Duodenal mucosa (tissue), 2 donors: Measurements from ENCODE around the gene PLOD3.

Source experiments
- H3K27ac ChIP-seq: one replicate; pipeline ENCODE4 v1.7.0; 2013; ENCODE audit warnings: low read depth, low read length
- H3K27me3 ChIP-seq, 2 donors: one replicate each; pipeline ENCODE4 v1.7.0; 2013; ENCODE audit warnings: low read length in 2 of 2, control low read depth in 1 of 2; ENCODE audit not compliant: insufficient read depth in 2 of 2, control insufficient read depth in 1 of 2
- H3K36me3 ChIP-seq, 2 donors: one replicate each; pipeline ENCODE4 v1.7.0; 2013; ENCODE audit warnings: low read length in 2 of 2, control low read depth in 1 of 2; ENCODE audit not compliant: insufficient read depth in 2 of 2, control insufficient read depth in 1 of 2
- H3K4me1 ChIP-seq, 2 donors: one replicate each; pipeline ENCODE4 v1.7.0; 2013; ENCODE audit warnings: low read length in 2 of 2, control low read depth in 1 of 2; ENCODE audit not compliant: insufficient read depth in 2 of 2, control insufficient read depth in 1 of 2
- H3K4me3 ChIP-seq, 2 donors: one replicate each; pipeline ENCODE4 v1.7.0; 2013; ENCODE audit warnings: low read length in 2 of 2, low read depth in 1 of 2
- H3K9ac ChIP-seq, 2 donors: one replicate each; pipeline ENCODE4 v1.7.0; 2013; ENCODE audit warnings: low read length in 2 of 2, low read depth in 1 of 2
- H3K9me3 ChIP-seq, 2 donors: one replicate each; pipeline ENCODE4 v1.7.0; 2013; ENCODE audit warnings: low read length in 2 of 2, control low read depth in 1 of 2; ENCODE audit not compliant: control insufficient read depth in 1 of 2

The PLOD3 gene

DNA sequence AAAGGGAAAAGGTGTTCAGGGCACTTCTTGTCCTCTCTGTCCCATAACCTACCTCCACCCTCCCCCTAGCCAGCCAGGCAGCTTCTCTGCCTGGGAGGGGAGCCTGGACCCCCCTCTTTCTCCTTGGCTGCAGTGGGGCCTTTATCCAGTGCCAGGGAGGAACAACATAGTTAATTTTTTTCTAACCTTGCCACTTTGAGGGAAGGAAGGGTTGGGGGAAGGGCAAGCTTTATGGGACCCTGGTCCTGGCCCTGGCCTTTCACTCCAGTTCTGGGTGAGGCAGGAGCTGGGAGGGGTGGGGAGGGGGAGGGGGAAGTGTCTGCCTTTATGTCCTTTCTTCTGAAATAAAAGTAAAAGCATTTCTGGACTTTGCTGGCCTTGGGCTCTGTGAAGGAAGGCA, 56.5 kb downstream of the PLOD3 start:
- H3K27me3 ChIP-seq = peaks cover 21 to 29% of the 10 kb centered on the region in 2 donors
- peaks cover 13 to 30% of the 10 kb centered on the region in 2 donors for H3K4me1 ChIP-seq
- no peak overlapping the region for H3K27ac ChIP-seq
- peaks cover 4 to 30% of the 10 kb centered on the region in 2 donors for H3K36me3 ChIP-seq
- no peaks in the 10 kb centered on the region for H3K9me3 ChIP-seq
- no peak overlapping the region for H3K4me3 ChIP-seq
- no peak overlapping the region for H3K9ac ChIP-seq

- H3K9ac ChIP-seq = peak overlapping the region in 1 of 2 donors; percentile 6
- no peak overlapping the region for H3K4me3 ChIP-seq
- H3K27ac ChIP-seq = no peak overlapping the region
- no peaks in the 10 kb centered on the region for H3K9me3 ChIP-seq
- H3K4me1 ChIP-seq = peaks cover 16 to 29% of the 10 kb centered on the region in 2 donors
- H3K36me3 ChIP-seq = peaks cover 4 to 30% of the 10 kb centered on the region in 2 donors
- peaks cover 15 to 23% of the 10 kb centered on the region in 2 donors for H3K27me3 ChIP-seq
These were observed 57.4 kb downstream of the PLOD3 start for GRCh38 chr7:101159696-101160674.

GRCh38 chr7:101156866-101157589, 60.4 kb downstream of the PLOD3 start:
- no peak overlapping the region for H3K9ac ChIP-seq
- no peaks in the 10 kb centered on the region for H3K9me3 ChIP-seq
- H3K4me1 ChIP-seq = peaks cover 16% of the 10 kb centered on the region in 2 donors
- peaks cover 0 to 6% of the 10 kb centered on the region in 2 donors for H3K27me3 ChIP-seq
- H3K27ac ChIP-seq = no peak overlapping the region
- H3K36me3 ChIP-seq = peaks cover 4 to 30% of the 10 kb centered on the region in 2 donors
- H3K4me3 ChIP-seq = no peak overlapping the region

DNA sequence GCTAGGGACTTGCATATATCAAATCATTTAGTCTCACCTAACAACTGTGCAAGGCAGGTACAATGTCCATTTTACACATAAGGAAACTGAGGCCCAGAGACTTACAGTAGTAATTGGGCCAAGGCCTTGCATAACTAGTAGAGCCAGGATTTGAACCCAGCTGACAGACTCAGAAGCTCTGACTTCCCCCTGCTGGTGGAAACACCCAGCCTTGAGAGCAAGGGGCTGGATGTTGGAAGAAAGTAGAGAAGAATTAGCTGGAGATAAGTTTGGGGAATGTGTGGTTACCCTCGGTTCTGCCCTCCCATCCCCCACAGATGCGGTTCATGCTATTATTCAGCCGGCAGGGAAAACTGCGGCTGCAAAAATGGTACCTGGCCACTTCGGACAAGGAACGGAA, 61.1 kb downstream of the PLOD3 start:
- no peaks in the 10 kb centered on the region for H3K9me3 ChIP-seq
- H3K27ac ChIP-seq = no peak overlapping the region
- no peak overlapping the region for H3K4me3 ChIP-seq
- H3K36me3 ChIP-seq = peaks cover 4 to 30% of the 10 kb centered on the region in 2 donors
- peaks cover 0 to 2% of the 10 kb centered on the region in 2 donors for H3K27me3 ChIP-seq
- peaks cover 16% of the 10 kb centered on the region in 2 donors for H3K4me1 ChIP-seq
- H3K9ac ChIP-seq = no peak overlapping the region
